Left lung (tissue), 10 donors: ENCODE results near the gene DOCK10. TPM values are rescaled to one million over a fixed set of nuclear protein-coding genes. Genes with fewer than 3 reads are reported as not detected.

Experiments
- ATAC-seq: fragments of 200-7000 bp; cut with Tn5 transposase; one replicate; pipeline ENCODE4 v1.9.1; 2020; ENCODE audit warnings: moderate library complexity
- DNase-seq, 4 donors: peaks; one replicate each; pipeline ENCODE4 v3.0.0-alpha.2; 2013 to 2020
- H3K27ac ChIP-seq, 2 donors: fragments of 200-600 bp; sonication (generic) in 1 of 2; one replicate each; pipeline versions ENCODE4 v1.5.0 to v1.8.0; 2020 to 2021
- H3K27me3 ChIP-seq, 2 donors: fragments of 200-600 bp; sonication (generic) in 1 of 2; one replicate each; pipeline versions ENCODE4 v1.5.0 to v1.8.0; 2020 to 2021
- H3K36me3 ChIP-seq, 2 donors: fragments of 200-600 bp; sonication (generic) in 1 of 2; one replicate each; pipeline versions ENCODE4 v1.5.0 to v1.8.0; 2020 to 2021
- H3K4me1 ChIP-seq, 2 donors: fragments of 200-600 bp; one replicate each; pipeline ENCODE4 v1.8.0; 2021
- H3K4me3 ChIP-seq, 2 donors: fragments of 200-600 bp; sonication (generic) in 1 of 2; one replicate each; pipeline versions ENCODE4 v1.5.0 to v1.8.0; 2020 to 2021; ENCODE audit warnings: mild to moderate bottlenecking in 1 of 2
- H3K9me3 ChIP-seq, 2 donors: fragments of 200-600 bp; sonication (generic) in 1 of 2; one replicate each; pipeline versions ENCODE4 v1.5.0 to v1.8.0; 2020 to 2021
- intact Hi-C, 2 donors: fragments of 100-400 bp; cut with DNase I; formaldehyde crosslinking; loops; one replicate each; pipeline versions ENCODE4 v1.11.2 to v1.14.2; 2022
- polyA plus RNA-seq, 6 donors: library from polyadenylated mRNA; unstranded; fragments of 120-200 nt; gene quantifications; one replicate each; pipeline ENCODE4 v1.2.1, GENCODE V29; 2013; ENCODE audit not compliant: insufficient read length in 6 of 6
- total RNA-seq, 2 donors: library from RNA; stranded (reverse); fragmentation: NEBNext Ultra II Directional; extraction: Animal tissue kit (Norgen Biotek cat#: 25700); gene quantifications; one replicate each; pipeline ENCODE4 v1.2.1, GENCODE V29; 2021
- TF ChIP-seq, protein P1 (sequence below), 2 donors: fragments of 200-600 bp; sonication (generic) in 1 of 2; IDR thresholded peaks; one replicate each; pipeline versions ENCODE4 v1.5.0 to v1.8.0; 2021; ENCODE audit warnings: antibody characterized with exemption in 2 of 2
- donor health status: DM: no; HTN: yes; CAD: no.
- donor health status: DM: no; HTN: no; CAD: no.

The DOCK10 gene
- total and polyA plus RNA-seq, 8 donors: 17.8 to 55.9 (median 45.6) TPM

GRCh38 chr2:225073198-225073597, 30.9 kb upstream of the DOCK10 start:
- Histone ChIP-seq H3K27ac (no peak overlapping the region), H3K4me1 (no peaks in the 10 kb centered on the region), H3K4me3 (no peak overlapping the region), H3K9me3 (no peaks in the 10 kb centered on the region), H3K27me3 (no peaks in the 10 kb centered on the region), H3K36me3 (no peaks in the 10 kb centered on the region)
- DNase-seq: no peak
- intact Hi-C loops: no loop called here
- ATAC-seq: no peak
- TF ChIP-seq, protein P1, sequence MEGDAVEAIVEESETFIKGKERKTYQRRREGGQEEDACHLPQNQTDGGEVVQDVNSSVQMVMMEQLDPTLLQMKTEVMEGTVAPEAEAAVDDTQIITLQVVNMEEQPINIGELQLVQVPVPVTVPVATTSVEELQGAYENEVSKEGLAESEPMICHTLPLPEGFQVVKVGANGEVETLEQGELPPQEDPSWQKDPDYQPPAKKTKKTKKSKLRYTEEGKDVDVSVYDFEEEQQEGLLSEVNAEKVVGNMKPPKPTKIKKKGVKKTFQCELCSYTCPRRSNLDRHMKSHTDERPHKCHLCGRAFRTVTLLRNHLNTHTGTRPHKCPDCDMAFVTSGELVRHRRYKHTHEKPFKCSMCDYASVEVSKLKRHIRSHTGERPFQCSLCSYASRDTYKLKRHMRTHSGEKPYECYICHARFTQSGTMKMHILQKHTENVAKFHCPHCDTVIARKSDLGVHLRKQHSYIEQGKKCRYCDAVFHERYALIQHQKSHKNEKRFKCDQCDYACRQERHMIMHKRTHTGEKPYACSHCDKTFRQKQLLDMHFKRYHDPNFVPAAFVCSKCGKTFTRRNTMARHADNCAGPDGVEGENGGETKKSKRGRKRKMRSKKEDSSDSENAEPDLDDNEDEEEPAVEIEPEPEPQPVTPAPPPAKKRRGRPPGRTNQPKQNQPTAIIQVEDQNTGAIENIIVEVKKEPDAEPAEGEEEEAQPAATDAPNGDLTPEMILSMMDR (IDR thresholded peaks at IDR 0.05): no peak

GRCh38 chr2:225072444-225072843, 30.2 kb upstream of the DOCK10 start:
- TF ChIP-seq, protein P1 (IDR thresholded peaks at IDR 0.05): no peak
- Histone ChIP-seq H3K9me3 (peaks cover 0 to 2% of the 10 kb centered on the region in 2 donors), H3K4me1 (no peaks in the 10 kb centered on the region), H3K27me3 (no peaks in the 10 kb centered on the region), H3K27ac (no peak overlapping the region), H3K36me3 (no peaks in the 10 kb centered on the region), H3K4me3 (no peak overlapping the region)
- intact Hi-C loops: no loop called here
- no peak for ATAC-seq
- DNase-seq: no peak

- Histone ChIP-seq H3K4me3 (no peak overlapping the region), H3K27me3 (no peaks in the 10 kb centered on the region), H3K27ac (no peak overlapping the region), H3K9me3 (peaks cover 0 to 6% of the 10 kb centered on the region in 2 donors), H3K36me3 (no peaks in the 10 kb centered on the region), H3K4me1 (no peaks in the 10 kb centered on the region)
- DNase-seq (no peak), ATAC-seq (no peak)
- TF ChIP-seq, protein P1 (IDR thresholded peaks at IDR 0.05): no peak
- intact Hi-C loops: no loop called here
These were observed 28.5 kb upstream of the DOCK10 start for GRCh38 chr2:225070811-225071210.

DNA sequence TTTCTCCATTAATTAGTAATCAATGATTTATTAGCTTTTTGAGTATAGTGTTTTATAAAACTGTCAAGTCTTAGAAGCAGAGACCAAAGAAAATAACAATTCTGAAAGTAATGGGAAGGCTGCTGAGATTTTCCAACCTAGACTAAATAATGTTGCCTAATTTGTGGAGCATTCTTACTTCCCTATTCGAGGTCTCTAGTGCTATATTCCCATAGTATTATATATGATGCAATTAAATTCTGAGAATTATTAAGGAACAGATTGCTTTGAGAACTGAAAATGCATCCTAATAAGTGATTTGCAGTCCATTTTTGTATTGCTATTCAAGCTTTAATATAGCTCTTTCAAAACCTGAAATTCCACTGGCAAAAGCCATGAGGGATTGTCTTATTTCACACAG, 27.7 kb upstream of the DOCK10 start:
- intact Hi-C loops: no loop called here
- Histone ChIP-seq H3K27me3 (no peaks in the 10 kb centered on the region), H3K27ac (no peak overlapping the region), H3K4me3 (no peak overlapping the region), H3K36me3 (no peaks in the 10 kb centered on the region), H3K9me3 (peaks cover 0 to 6% of the 10 kb centered on the region in 2 donors), H3K4me1 (no peaks in the 10 kb centered on the region)
- TF ChIP-seq, protein P1 (IDR thresholded peaks at IDR 0.05): no peak
- no peak for ATAC-seq
- no peak for DNase-seq

GRCh38 chr2:225069477-225069876, 27.2 kb upstream of the DOCK10 start:
- no peak overlapping the region for H3K4me3 ChIP-seq
- intact Hi-C loops: no loop called here

More at GRCh38 chr2:225069477-225069876, 27.2 kb upstream of the DOCK10 start:
- Histone ChIP-seq H3K27ac (no peak overlapping the region), H3K36me3 (no peaks in the 10 kb centered on the region), H3K4me1 (no peaks in the 10 kb centered on the region), H3K27me3 (no peaks in the 10 kb centered on the region), H3K9me3 (peaks cover 0 to 6% of the 10 kb centered on the region in 2 donors)
- TF ChIP-seq, protein P1 (IDR thresholded peaks at IDR 0.05): no peak
- no peak for DNase-seq
- no peak for ATAC-seq
